CD4-positive, alpha-beta T cell treated with Interleukin-1 beta for 1 hour (primary cell): ENCODE measurements around the gene REV3L.
"Not testable (repeated sequence)": the region's sequence is repeated elsewhere in the genome, so short reads cannot be mapped to it uniquely, and the experiment has no call there.

Experiments used
- DNase-seq, 2 donors: peaks; one replicate each; pipeline ENCODE4 v3.0.0-alpha.2; 2020 to 2022

Gene REV3L

GRCh38 chr6:111490067-111490466 is 7.0 kb upstream of the REV3L start:
- no peak for DNase-seq

- peak in 1 of 2 donors; percentile 61 for DNase-seq
These were observed 4.6 kb upstream of the REV3L start for GRCh38 chr6:111487661-111488060.

GRCh38 chr6:111486921-111487320 is 3.9 kb upstream of the REV3L start:
- peak in 1 of 2 donors; percentile 21 for DNase-seq

GRCh38 chr6:111486475-111486874 is 3.5 kb upstream of the REV3L start:
- no peak for DNase-seq

- DNase-seq, result no peak
These were observed 2.3 kb upstream of the REV3L start for GRCh38 chr6:111485342-111485741.

- DNase-seq, result peak in 1 of 2 donors; percentile 24
These were observed 1.6 kb upstream of the REV3L start for GRCh38 chr6:111484633-111484930.

- peak; percentile 87 for DNase-seq
These were observed 966 bp upstream of the REV3L start for GRCh38 chr6:111483736-111484632.

GRCh38 chr6:111482188-111482958 is 645 bp downstream of the REV3L start:
- DNase-seq, result peak; percentile 51 to 57

GRCh38 chr6:111481836-111482187 is 1.2 kb downstream of the REV3L start:
- DNase-seq, result no peak

GRCh38 chr6:111480988-111481822 is 1.8 kb downstream of the REV3L start:
- DNase-seq, result no peak

- DNase-seq, result peak in 1 of 2 donors; percentile 58
These were observed 4.3 kb downstream of the REV3L start for GRCh38 chr6:111478749-111479148.

GRCh38 chr6:111478064-111478476 is 4.9 kb downstream of the REV3L start:
- no peak for DNase-seq

- DNase-seq, result no peak
These were observed 5.5 kb downstream of the REV3L start for GRCh38 chr6:111477481-111477938.

GRCh38 chr6:111476061-111476460 is 7.0 kb downstream of the REV3L start:
- DNase-seq, result not testable (repeated sequence)

- no peak for DNase-seq
These were observed 8.2 kb downstream of the REV3L start for GRCh38 chr6:111474771-111475170.

GRCh38 chr6:111474106-111474505 is 8.9 kb downstream of the REV3L start:
- DNase-seq, result no peak

- no peak for DNase-seq
These were observed 10.0 kb downstream of the REV3L start for GRCh38 chr6:111472933-111473435.

- no peak for DNase-seq
These were observed 11.1 kb downstream of the REV3L start for GRCh38 chr6:111471958-111472357.

GRCh38 chr6:111471533-111471932 is 11.5 kb downstream of the REV3L start:
- DNase-seq, result no peak

GRCh38 chr6:111470991-111471390 is 12.0 kb downstream of the REV3L start:
- no peak for DNase-seq

- no peak for DNase-seq
These were observed 13.5 kb downstream of the REV3L start for GRCh38 chr6:111469543-111469942.

- no peak for DNase-seq
These were observed 14.5 kb downstream of the REV3L start for GRCh38 chr6:111468329-111469012.
